Limb (tissue), 2 donors: Measurements from ENCODE around the gene SECISBP2.
"Not testable (repeated sequence)": the region's sequence is repeated elsewhere in the genome, so short reads cannot be mapped to it uniquely, and the experiment has no call there.

ENCODE experiments used
- DNase-seq, 2 donors: peaks; one replicate each; pipeline ENCODE4 v3.0.0-alpha.2; 2016; ENCODE audit errors: extremely low spot score in 2 of 2

The SECISBP2 gene, protein sequence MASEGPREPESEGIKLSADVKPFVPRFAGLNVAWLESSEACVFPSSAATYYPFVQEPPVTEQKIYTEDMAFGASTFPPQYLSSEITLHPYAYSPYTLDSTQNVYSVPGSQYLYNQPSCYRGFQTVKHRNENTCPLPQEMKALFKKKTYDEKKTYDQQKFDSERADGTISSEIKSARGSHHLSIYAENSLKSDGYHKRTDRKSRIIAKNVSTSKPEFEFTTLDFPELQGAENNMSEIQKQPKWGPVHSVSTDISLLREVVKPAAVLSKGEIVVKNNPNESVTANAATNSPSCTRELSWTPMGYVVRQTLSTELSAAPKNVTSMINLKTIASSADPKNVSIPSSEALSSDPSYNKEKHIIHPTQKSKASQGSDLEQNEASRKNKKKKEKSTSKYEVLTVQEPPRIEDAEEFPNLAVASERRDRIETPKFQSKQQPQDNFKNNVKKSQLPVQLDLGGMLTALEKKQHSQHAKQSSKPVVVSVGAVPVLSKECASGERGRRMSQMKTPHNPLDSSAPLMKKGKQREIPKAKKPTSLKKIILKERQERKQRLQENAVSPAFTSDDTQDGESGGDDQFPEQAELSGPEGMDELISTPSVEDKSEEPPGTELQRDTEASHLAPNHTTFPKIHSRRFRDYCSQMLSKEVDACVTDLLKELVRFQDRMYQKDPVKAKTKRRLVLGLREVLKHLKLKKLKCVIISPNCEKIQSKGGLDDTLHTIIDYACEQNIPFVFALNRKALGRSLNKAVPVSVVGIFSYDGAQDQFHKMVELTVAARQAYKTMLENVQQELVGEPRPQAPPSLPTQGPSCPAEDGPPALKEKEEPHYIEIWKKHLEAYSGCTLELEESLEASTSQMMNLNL

DNA sequence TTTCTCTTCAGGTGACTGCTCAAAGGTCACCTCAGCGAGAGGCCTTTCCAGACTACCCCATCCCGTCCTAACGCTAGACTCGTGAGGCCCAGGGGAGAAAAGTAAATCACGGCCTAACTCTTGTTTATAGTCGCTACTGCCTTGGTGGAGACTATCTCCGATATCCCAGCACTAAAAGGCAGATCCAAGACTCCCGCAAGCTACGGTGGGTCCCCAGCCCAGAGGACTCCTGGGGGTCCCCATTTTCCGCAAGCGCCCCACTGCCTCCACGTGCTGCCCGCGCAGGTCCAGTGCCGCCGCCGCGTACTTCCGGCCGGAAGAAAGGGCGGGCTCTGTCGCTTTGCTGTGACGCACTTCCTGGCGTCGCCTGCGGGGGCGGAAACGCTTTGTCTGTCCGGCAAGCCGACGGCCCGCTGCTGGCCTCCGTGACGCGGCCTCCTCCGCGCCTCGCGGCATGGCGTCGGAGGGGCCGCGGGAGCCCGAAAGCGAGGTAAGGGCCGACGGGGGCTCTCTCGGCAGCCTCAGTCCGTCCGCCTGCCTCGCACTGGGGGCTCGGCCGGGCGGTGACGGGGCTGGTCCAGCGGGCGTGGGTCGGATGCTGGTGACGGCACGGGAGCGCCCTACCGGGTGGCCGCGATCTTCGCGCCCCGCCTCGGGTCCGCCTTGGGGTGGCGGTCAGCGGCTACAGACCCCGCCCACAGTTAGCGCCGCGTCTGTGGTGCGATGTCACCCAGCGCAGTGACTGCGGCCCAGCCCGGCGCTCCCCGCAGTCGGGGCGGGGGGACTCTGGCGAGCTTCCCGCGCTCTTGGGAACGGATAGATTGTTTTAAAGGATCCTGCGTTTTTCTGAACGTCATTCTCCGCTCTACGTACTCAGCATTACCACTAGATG lies at the start of gene SECISBP2:
TSS of gene SECISBP2 (plus strand) at position 378 of the 892 bp plus-strand sequence. CDS start at position 455, 77 bp downstream.
- peak; percentile 97 to 99 for DNase-seq

DNA sequence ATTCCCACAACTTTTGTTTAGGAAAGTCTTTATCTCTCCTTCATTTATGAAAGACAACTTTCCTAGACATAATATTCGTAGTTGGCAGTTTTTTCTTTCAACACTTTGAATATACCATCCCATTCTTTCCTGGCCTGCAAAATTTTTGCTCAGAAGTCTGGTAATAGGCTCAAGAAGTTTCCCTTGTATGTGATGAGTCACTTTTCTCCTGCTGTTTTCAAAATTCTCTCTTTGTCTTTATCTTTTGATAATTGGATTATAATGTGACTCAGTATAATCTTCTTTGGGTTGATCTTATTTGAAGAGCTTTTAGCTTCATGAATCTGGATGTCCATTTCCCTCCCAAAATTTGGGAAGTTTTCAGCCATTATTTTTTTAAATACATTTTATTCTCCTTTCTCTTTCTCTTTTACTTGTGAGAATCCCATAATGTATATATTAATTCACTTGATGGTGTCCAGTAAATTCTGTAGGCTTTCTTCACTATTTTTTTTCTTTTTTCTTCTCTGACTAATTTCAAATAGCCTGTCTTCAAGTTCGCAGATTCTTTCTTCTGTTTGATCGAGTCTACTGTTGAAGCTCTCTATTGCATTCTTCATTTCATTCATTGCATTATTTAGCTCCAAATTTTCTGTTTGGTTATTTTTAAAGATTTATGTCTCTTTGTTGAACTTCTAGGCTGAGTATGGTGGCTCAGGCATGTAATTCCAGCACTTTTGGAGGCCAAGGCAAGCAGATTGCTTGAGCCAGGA lies 44.6 kb upstream of the SECISBP2 start:
- DNase-seq, result no peak

DNA sequence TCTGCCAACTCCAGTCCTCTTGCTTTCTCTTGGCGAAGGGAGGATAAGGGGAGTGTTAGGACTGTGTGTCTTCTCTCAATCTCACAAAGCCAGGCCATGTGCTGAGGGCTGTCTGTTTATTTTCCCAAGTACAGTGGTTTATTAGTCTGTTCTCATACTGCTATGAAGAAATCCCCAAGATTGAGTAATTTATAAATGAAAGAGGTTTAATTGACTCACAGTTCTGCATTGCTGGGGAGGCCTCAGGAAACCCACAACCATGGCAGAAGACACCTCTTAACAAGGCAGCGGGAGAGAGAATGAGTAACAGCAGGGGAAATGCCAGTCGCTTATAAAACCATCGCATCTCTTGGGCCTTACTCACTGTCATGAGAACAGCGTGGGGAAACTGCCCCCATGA lies 43.5 kb upstream of the SECISBP2 start:
- no peak for DNase-seq

DNA sequence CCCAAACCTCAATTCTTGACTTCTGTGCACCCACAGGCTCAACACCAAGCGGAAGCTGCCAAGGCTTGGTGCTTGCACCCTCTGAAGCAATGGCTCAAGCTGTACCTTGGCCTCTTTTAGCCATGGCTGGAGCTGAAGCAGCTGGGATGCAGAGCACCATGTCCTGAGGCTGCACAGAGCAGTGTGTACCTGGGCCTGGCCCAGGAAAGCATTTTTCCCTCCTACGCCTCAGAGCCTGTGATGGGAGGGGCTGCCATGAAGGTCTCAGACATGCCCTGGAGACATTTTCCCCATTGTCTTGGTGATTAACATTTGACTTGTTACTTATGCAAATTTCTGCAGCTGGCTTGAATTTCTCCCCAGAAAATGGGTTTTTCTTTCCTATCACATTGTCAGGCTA lies 42.3 kb upstream of the SECISBP2 start:
- DNase-seq, result not testable (repeated sequence)

DNA sequence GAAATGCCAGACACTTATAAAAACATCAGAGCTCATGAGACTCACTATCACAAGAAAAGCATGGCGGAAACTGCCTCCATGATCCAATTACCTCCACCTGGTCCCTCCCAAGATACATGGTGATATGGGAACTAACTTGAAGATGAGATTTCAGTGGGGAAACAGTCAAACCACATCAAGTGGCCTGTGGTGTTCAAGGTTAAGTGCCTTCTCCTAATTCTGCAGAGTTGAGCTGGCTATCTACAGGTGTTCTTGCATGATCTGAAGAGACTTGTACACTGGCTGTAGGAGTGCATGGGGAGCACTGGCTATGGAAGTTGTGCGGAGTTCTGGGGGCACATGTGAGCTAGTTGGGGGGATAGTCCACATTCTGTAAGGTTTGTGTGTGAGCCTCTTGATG lies 41.3 kb upstream of the SECISBP2 start:
- DNase-seq, result no peak

DNA sequence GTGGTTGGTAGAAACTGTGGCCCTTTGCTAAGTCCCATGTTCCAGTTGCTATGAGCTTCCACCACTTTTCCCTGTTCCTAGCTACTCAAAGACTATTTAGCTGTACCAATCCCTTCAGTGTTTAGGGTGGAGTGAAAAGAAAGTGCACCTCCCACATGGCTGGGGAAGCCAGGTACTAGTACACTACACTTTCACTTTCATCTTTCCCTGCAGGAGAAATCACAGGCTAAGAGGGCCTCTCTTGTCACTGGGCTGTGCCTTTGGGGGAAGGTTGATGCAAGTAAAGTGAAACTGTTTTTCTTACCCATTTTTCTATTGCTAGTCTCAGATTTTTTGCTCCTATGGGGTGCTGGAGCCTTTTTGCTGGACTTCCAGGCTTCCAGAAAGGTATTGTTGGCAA lies 40.8 kb upstream of the SECISBP2 start:
- no peak for DNase-seq

DNA sequence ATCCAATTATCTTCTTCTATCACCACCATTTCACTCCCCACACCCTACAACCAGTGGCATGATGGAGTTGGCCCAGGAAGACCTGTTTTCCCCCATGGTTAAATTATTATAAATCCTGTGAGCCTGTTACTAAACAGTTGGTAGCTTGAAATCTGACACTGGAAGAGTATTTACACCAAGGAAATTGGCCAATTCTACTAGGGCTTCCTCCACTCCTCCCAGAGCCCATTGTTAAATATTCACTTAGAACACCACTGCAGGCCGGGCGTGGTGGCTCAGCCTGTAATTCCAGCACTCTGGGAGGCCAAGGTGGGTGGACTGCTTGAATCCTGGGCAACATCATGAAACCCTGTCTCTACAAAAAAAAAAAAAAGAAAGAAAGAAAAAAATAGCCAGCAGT lies 39.7 kb upstream of the SECISBP2 start:
- no peak for DNase-seq

DNA sequence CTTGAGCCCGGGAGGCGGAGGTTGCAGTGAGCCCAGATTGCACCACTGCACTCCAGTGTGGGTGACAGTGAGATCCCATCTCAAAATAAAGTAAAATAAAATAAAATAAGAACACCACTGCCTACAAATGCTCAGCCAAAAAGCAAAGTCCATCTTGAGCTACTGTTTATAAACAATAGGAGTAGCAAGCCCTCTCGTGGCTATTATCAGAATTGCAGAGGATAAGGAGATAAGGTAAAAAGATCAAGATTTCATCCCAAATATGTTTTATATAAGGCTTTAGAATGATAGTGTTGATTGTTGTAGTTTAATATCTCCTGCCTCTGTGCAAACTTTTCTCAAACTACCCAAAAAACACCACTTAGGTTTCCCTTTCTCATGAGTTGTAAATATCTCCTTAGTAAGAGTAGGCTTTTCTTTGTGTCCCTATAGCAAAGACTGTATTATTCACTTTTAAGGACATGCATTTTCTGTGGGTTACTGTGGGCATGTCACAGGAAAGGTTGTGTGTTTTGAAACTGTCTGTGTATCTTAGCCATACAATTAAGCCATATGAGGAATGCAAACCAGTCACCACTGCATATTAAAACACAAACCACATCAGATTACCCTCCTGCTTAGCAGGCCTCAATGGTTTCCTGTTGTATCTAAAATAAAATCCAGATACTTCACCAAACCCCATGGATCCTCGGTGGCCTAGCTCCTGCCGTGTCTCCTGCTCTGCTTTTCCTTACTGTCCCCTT lies 39.1 kb upstream of the SECISBP2 start:
- peak in 1 of 2 donors; percentile 60 for DNase-seq

DNA sequence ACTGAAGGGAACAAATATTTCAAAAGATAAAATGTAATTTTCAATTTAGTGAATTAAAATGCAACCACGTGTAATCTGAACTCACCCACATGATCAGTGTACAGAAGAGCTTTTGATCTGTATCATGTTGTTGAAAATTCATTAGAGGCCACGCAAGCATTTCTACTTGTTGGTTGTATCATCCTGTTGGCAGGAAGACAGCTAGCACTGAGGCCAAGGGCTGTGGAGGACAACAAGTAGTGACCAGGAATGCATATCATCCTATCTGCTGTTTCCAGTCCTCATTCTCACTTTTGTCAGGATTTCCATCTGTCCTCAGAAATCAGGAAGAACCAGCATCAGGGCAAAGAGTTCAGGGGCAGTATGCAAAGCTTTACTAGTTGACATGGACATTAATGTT lies 37.2 kb upstream of the SECISBP2 start:
- no peak for DNase-seq

DNA sequence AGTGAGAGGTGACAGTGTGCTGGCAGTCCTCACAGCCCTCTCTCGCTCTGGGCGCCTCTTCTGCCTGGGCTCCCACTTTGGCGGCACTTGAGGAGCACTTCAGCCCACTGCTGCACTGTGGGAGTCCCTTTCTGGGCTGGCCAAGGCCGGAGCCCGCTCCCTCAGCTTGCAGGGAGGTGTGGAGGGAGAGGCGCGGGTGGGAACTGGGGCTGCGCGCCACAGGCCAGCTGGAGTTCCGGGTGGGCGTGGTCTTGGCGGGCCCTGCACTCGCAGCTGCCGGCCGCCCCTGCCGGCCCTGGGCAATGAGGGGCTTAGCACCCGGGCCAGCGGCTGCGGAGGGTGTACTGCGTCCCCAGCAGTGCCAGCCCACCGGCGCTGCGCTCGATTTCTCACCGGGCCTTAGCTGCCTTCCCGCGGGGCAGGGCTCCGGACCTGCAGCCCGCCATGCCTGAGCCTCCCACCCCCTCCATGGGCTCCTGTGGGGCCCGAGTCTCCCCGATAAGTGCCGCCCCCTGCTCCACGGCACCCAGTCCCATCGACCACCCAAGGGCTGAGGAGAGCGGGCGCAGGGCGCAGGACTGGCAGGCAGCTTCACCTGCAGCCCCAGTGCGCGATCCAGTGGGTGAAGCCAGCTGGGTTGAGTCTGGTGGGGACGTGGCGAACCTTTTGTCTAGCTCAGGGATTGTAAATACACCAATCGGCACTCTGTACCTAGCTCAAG lies 35.9 kb upstream of the SECISBP2 start:
- peak in 1 of 2 donors; percentile 45 for DNase-seq

DNA sequence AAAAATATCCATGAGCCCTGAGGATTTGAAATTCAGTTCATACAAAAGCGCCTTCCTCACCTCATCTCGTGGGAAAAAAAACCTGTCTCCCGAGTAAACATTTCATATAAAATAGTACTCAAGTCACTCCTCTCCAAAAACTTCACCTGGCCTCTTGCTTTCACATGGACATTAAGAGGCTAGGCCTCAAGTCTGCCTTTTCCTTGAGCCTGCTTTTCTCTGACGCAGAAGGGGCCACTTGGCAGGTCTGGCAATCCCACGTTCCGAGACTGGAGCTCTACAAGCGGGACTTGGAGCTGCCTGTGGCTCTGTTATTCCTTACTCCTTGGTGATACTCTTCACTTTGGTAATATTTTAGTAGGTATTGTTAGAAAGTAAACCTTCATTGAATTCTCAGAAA lies 34.2 kb upstream of the SECISBP2 start:
- no peak for DNase-seq

DNA sequence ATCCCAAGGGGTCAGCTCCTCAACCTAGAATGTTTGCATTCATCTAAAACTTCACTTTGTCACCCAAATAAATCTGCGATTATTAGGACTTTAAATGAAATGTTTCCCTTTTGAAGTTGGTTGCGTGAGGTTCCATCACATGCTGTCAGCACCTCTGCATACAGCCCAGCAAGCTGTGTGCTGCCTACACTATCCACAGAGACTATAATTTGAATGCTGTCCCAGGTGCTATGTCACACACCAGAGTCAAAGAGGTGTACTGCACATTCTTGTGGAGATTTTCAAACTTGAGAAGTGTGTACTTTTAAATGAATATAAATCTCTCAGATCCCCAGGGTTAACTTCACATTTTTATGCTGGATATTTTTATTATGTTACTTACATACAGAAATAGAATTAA lies 26.6 kb upstream of the SECISBP2 start:
- no peak for DNase-seq

DNA sequence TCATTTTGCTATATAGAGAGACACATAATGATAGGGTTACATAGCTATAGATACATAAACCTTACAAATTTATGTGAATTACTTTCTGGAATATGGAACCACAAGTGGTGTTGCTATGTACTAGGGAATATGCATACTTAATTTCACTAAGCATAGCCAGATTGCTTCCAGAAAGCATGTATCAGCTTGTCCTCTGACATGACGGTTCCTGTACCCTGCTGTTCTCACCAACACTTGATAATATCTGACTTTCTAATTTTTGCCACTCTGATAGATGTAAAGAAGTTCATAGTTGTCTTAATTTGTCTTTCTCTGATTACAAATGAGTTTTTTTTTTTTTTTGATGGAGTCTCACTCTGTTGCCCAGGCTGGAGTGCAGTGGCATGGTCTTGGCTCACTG lies 25.3 kb upstream of the SECISBP2 start:
- DNase-seq, result no peak

DNA sequence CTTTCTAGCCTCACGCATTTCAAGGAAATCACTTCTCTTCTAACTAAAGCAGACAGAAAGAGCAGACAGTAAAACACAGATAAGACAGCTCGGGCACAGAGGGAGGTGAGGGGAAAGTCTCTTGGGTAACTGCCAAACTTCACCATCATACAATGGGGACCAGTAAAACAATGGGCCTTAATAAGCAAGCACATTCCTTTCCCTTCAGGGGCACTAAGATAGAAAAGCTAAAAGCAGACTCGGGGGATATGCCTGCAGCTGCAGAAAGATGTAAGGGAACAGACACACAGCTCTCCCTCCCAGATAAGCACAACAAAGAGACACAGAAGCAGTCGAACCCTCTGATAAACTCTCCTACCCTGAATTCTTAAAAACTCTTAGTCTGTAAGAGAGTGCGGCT lies 22.9 kb upstream of the SECISBP2 start:
- no peak for DNase-seq

DNA sequence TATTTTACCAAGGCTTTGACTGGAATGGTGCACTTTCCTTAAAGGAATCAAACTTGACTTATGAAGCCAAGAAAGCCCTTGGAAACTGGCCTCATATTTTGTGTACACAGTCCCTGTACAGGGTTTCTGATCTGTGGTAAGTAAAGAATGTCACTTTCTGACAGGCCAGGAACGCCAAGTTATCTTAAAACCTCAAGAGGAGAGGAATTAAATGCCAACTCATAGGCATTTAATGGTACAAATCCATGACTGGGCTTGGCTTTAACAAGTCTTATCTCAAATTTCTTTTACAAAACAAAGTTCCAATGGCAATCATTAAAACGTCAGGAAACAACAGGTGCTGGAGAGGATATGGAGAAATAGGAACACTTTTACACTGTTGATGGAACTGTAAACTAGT lies 16.3 kb upstream of the SECISBP2 start:
- DNase-seq, result not testable (repeated sequence)

DNA sequence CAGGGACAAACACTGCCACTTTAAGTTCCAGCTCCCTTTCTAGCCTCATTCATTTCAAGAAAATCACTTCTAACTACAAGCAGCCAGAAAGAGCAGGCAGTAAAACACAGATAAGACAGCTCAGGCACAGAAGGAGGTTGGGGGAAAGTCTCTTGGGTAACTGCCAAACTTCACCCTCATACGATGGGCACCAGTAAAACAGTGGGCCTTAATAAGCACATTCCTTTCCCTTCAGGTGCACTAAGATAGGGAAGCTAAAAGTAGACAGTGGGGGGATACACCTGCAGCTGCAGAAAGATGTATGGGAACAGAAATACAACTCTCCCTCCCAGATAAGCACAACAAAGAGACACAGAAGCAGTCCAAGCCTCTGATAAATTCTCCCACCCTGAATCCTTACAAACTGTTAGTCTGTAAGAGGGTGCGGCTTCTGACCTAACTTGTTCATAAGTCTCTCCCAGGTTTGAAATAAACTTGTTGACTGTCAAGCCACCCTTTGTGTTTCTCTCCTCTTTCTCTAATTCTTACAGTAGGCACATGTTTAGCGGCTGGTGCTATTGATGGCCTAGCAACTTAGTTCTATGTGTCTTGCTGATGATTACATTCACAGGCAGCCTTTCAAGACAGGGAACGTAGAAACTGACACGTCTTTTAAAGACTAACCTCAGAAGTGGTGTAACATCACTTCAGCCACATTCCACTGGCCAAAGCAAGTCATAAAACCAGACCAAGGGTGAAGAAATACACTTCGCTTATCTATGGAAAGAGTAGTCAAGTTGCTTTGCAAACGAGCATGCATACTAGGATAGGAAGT lies 14.1 kb upstream of the SECISBP2 start:
- DNase-seq, result no peak

DNA sequence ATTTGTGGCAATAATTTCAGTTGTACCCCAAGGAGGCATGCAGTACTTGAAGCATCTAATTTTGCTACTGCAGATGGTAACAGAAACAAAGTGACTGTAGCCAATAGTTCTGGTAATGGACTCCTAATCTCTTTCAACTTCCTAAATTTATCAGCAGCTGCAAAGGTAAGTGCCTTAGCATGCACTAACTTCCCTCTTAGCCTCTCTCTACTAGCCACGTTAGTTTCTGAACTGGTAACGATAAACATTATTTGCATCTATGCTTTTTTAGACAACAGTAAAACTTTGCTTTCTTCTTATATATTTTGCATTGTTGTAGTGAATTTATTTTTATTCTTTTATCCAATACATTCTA lies 13.5 kb upstream of the SECISBP2 start:
- no peak for DNase-seq

DNA sequence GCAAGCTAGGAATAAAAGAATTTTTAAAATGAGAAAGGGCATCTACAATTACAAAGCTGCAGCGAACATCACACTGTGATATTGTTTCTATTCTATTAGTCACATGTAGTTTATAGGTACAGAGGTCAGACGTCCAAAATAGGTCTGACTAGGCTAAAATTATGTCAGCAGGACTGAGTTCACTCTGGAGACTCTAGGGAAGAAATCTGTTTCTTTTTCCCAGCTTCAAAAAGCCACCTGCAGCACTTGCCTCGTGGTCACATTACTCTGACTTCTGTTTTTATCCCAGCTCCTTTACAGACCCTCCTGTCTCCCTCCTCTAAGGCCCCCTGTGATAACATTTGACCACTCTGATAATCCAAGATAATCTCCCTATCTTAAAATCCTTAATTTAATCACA lies 12.4 kb upstream of the SECISBP2 start:
- DNase-seq, result no peak

DNA sequence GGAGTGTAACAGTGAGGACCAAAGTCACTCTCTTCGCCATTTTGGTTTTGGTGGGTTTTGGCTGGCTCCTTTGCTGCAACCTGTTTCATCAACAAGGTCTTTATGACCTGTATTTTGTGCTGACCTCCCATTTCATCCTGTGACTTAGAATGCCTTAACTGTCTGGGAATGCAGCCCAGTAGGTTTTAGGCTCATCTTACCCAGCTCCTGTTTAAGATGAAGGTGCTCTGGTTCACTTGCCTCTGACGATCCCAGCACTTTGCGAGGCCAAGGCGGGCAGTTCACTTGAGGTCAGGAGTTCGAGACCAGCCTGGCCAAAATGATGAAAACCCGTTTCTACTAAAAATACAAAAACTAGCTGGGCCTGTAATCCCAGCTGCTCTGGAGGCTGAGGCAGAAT lies 9.1 kb upstream of the SECISBP2 start:
- no peak for DNase-seq
